ENCODE measurements around the gene GATA2.

GATA2 gene

GRCh38 chr3:128487813-128488635 lies 5.0 kb downstream of the GATA2 start:
- DNase-seq (ENCODE audit: low spot score) = peak; percentile 86

- no peak for DNase-seq (ENCODE audit: low spot score)
These were observed 5.5 kb downstream of the GATA2 start for GRCh38 chr3:128487538-128487812.

GRCh38 chr3:128486681-128487537 lies 6.1 kb downstream of the GATA2 start:
- peak; percentile 71 for DNase-seq (ENCODE audit: low spot score)

GRCh38 chr3:128486205-128486628 lies 6.8 kb downstream of the GATA2 start:
- DNase-seq (ENCODE audit: low spot score) = no peak

GRCh38 chr3:128485282-128486204 lies 7.5 kb downstream of the GATA2 start:
- DNase-seq (ENCODE audit: low spot score) = no peak

- DNase-seq (ENCODE audit: low spot score) = no peak
These were observed 8.4 kb downstream of the GATA2 start for GRCh38 chr3:128484404-128485281.

GRCh38 chr3:128483657-128484403 lies 9.2 kb downstream of the GATA2 start:
- no peak for DNase-seq (ENCODE audit: low spot score)

- DNase-seq (ENCODE audit: low spot score) = no peak
These were observed 10.0 kb downstream of the GATA2 start for GRCh38 chr3:128482666-128483656.

GRCh38 chr3:128482175-128482574 lies 10.8 kb downstream of the GATA2 start:
- DNase-seq (ENCODE audit: low spot score) = no peak

GRCh38 chr3:128481438-128481942 lies 11.5 kb downstream of the GATA2 start:
- DNase-seq (ENCODE audit: low spot score) = peak; percentile 79

GRCh38 chr3:128480717-128481437 lies 12.1 kb downstream of the GATA2 start:
- no peak for DNase-seq (ENCODE audit: low spot score)

GRCh38 chr3:128480278-128480677 lies 12.7 kb downstream of the GATA2 start:
- DNase-seq (ENCODE audit: low spot score) = no peak

GRCh38 chr3:128479558-128480086 lies 13.4 kb downstream of the GATA2 start:
- DNase-seq (ENCODE audit: low spot score) = no peak

- DNase-seq (ENCODE audit: low spot score) = no peak
These were observed 14.2 kb downstream of the GATA2 start for GRCh38 chr3:128478576-128479506.

GRCh38 chr3:128476659-128477058 lies 16.3 kb downstream of the GATA2 start:
- no peak for DNase-seq (ENCODE audit: low spot score)

GRCh38 chr3:128475355-128475754 lies 17.6 kb downstream of the GATA2 start:
- DNase-seq (ENCODE audit: low spot score) = no peak

- no peak for DNase-seq (ENCODE audit: low spot score)
These were observed 19.3 kb downstream of the GATA2 start for GRCh38 chr3:128473737-128474136.

Data from D341Med (cell line).